Vagina (tissue), 2 donors: ENCODE measurements around the gene MUC4. TPM values are rescaled to one million over a fixed set of nuclear protein-coding genes. Genes with fewer than 3 reads are reported as not detected.

Experiments
- DNase-seq, 2 donors: peaks; one replicate each; pipeline ENCODE4 v3.0.0-alpha.2; 2017; ENCODE audit errors: extremely low spot score in 2 of 2
- H3K27ac ChIP-seq: fragments of 200-600 bp; sonication (generic); one replicate; pipeline ENCODE4 v1.5.1; 2019
- H3K27me3 ChIP-seq: fragments of 200-600 bp; sonication (generic); one replicate; pipeline ENCODE4 v1.5.1; 2019
- H3K36me3 ChIP-seq, 2 donors: fragments of 200-600 bp; sonication (generic); one replicate each; pipeline ENCODE4 v1.5.1; 2017 to 2019
- H3K4me1 ChIP-seq: fragments of 200-600 bp; sonication (generic); one replicate; pipeline ENCODE4 v1.5.1; 2019
- H3K4me3 ChIP-seq, 2 donors: fragments of 200-600 bp; sonication (generic); 1 replicate in 1 of 2; 2 replicates in 1 of 2; pipeline ENCODE4 v1.5.1; 2016 to 2019
- H3K9me3 ChIP-seq: fragments of 200-600 bp; sonication (generic); one replicate; pipeline ENCODE4 v1.5.1; 2019
- CTCF ChIP-seq, 3 experiments: fragments of 450-650 bp in 2 of 3; fragments of 200-600 bp in 1 of 3; sonication (generic) in 1 of 3; IDR thresholded peaks; one replicate each; pipeline ENCODE4 v1.5.1; 2017 to 2019; ENCODE audit warnings: antibody characterized with exemption in 3 of 3, mild to moderate bottlenecking in 2 of 3, moderate library complexity in 2 of 3
- POLR2A ChIP-seq, 2 donors: fragments of 450-650 bp; IDR thresholded peaks; one replicate each; pipeline ENCODE4 v1.6.1; 2017; ENCODE audit warnings: antibody characterized with exemption in 2 of 2, mild to moderate bottlenecking in 2 of 2, moderate library complexity in 2 of 2
- POLR2AphosphoS5 ChIP-seq, 2 donors: sonication (generic); formaldehyde crosslinking; IDR thresholded peaks; one replicate each; pipeline ENCODE4 v1.9.0; 2017; ENCODE audit warnings: antibody characterized with exemption in 2 of 2, mild to moderate bottlenecking in 2 of 2, low read depth in 1 of 2; ENCODE audit not compliant: insufficient read depth in 1 of 2
- intact Hi-C: fragments of 100-400 bp; cut with DNase I; formaldehyde crosslinking; loops from one replicate; pipeline ENCODE4 v1.15.1; 2023
- total RNA-seq: library from RNA; depleted of rRNA; stranded (reverse); fragments of >200 nt; gene quantifications from one replicate; pipeline ENCODE4 v1.2.3, GENCODE V29; 2016

MUC4 gene
- total RNA-seq, 1 donor from 2014 or later: 36.1 TPM

- H3K4me1 ChIP-seq: no peaks in the 10 kb centered on the region
- H3K4me3 ChIP-seq: no peak overlapping the region
- TF ChIP-seq POLR2AphosphoS5 (IDR thresholded peaks at IDR 0.05; ENCODE audit: insufficient read depth in 1 of 2, low read depth in 1 of 2) (no peak), CTCF (IDR thresholded peaks at IDR 0.05) (no peak)
- no peaks in the 10 kb centered on the region for H3K27me3 ChIP-seq
- intact Hi-C loops: no loop called here
- DNase-seq: no peak
- no peaks in the 10 kb centered on the region for H3K9me3 ChIP-seq
- no peak overlapping the region for H3K27ac ChIP-seq
- peaks cover 0 to 26% of the 10 kb centered on the region in 2 donors for H3K36me3 ChIP-seq
Observed at GRCh38 chr3:195736866-195737490, 74.8 kb downstream of the MUC4 start.

GRCh38 chr3:195735036-195735695 lies 76.6 kb downstream of the MUC4 start:
- Histone ChIP-seq H3K4me3 (no peak overlapping the region), H3K27ac (no peak overlapping the region), H3K27me3 (no peaks in the 10 kb centered on the region), H3K9me3 (no peaks in the 10 kb centered on the region), H3K4me1 (no peaks in the 10 kb centered on the region), H3K36me3 (peaks cover 0 to 26% of the 10 kb centered on the region in 2 donors)
- intact Hi-C loops: no loop called here
- no peak for DNase-seq
- TF ChIP-seq POLR2A (IDR thresholded peaks at IDR 0.05): no peak
- TF ChIP-seq CTCF (IDR thresholded peaks at IDR 0.05): no peak
- no peak for TF ChIP-seq POLR2AphosphoS5 (IDR thresholded peaks at IDR 0.05; ENCODE audit: insufficient read depth in 1 of 2, low read depth in 1 of 2)

GRCh38 chr3:195732940-195733339 lies 78.8 kb downstream of the MUC4 start:
- H3K27me3 ChIP-seq: no peaks in the 10 kb centered on the region
- no peak overlapping the region for H3K27ac ChIP-seq
- H3K4me3 ChIP-seq: no peak overlapping the region
- intact Hi-C loops: no loop called here
- TF ChIP-seq CTCF (IDR thresholded peaks at IDR 0.05): no peak
- TF ChIP-seq POLR2AphosphoS5 (IDR thresholded peaks at IDR 0.05; ENCODE audit: insufficient read depth in 1 of 2, low read depth in 1 of 2): no peak
- no peak for TF ChIP-seq POLR2A (IDR thresholded peaks at IDR 0.05)
- H3K4me1 ChIP-seq: no peaks in the 10 kb centered on the region
- no peaks in the 10 kb centered on the region for H3K9me3 ChIP-seq
- peaks cover 0 to 26% of the 10 kb centered on the region in 2 donors for H3K36me3 ChIP-seq
- no peak for DNase-seq

GRCh38 chr3:195731356-195731905 lies 80.3 kb downstream of the MUC4 start:
- peaks cover 0 to 21% of the 10 kb centered on the region in 2 donors for H3K36me3 ChIP-seq
- DNase-seq: no peak
- H3K27ac ChIP-seq: no peak overlapping the region
- no peaks in the 10 kb centered on the region for H3K9me3 ChIP-seq
- no peaks in the 10 kb centered on the region for H3K27me3 ChIP-seq
- intact Hi-C loops: no loop called here
- H3K4me3 ChIP-seq: no peak overlapping the region
- no peaks in the 10 kb centered on the region for H3K4me1 ChIP-seq
- no peak for TF ChIP-seq POLR2A (IDR thresholded peaks at IDR 0.05)
- TF ChIP-seq CTCF (IDR thresholded peaks at IDR 0.05): no peak
- TF ChIP-seq POLR2AphosphoS5 (IDR thresholded peaks at IDR 0.05; ENCODE audit: insufficient read depth in 1 of 2, low read depth in 1 of 2): no peak
